OCI-LY1 (cell line): ENCODE measurements around the gene STEAP3.

Experiments
- H2AFZ ChIP-seq: fragments of 200-600 bp; sonication (generic), shearing (Covaris generic); 2 replicates; pipeline ENCODE4 v1.6.0; 2014; ENCODE audit warnings: antibody characterized with exemption, mild to moderate bottlenecking, low read length
- H3F3A ChIP-seq: fragments of 200-600 bp; sonication (generic), shearing (Covaris generic); 2 replicates; pipeline ENCODE4 v1.6.0; 2014; ENCODE audit warnings: mild to moderate bottlenecking, antibody characterized with exemption, low read length, moderate library complexity; ENCODE audit not compliant: insufficient read depth
- H3K27ac ChIP-seq: fragments of 200-600 bp; sonication (generic); 2 replicates; pipeline ENCODE4 v1.5.1; 2014; ENCODE audit warnings: low read length, mixed run types, mild to moderate bottlenecking, low read depth; ENCODE audit not compliant: poor library complexity, severe bottlenecking
- H3K27me3 ChIP-seq: fragments of 200-600 bp; sonication (generic); 2 replicates; pipeline ENCODE4 v1.6.0; 2014; ENCODE audit warnings: antibody characterized with exemption, mild to moderate bottlenecking, low read length, moderate library complexity; ENCODE audit not compliant: insufficient read depth
- H3K36me3 ChIP-seq: fragments of 200-600 bp; sonication (generic); 2 replicates; pipeline ENCODE4 v1.6.1; 2014; ENCODE audit warnings: mild to moderate bottlenecking, antibody characterized with exemption, low read length, moderate library complexity, mixed read lengths; ENCODE audit not compliant: insufficient read depth
- H3K4me1 ChIP-seq: fragments of 200-600 bp; sonication (generic); 2 replicates; pipeline ENCODE4 v1.5.1; 2014; ENCODE audit warnings: mild to moderate bottlenecking, low read length, moderate library complexity; ENCODE audit not compliant: insufficient read depth, severe bottlenecking
- H3K4me2 ChIP-seq: fragments of 200-600 bp; sonication (generic), shearing (Covaris generic); 2 replicates; pipeline ENCODE4 v1.6.1; 2014; ENCODE audit warnings: low read length
- H3K4me3 ChIP-seq: fragments of 200-600 bp; sonication (generic); 2 replicates; pipeline ENCODE4 v1.5.1; 2014; ENCODE audit warnings: low read length, low read depth, mild to moderate bottlenecking, mixed read lengths; ENCODE audit not compliant: poor library complexity, severe bottlenecking
- H3K79me2 ChIP-seq: fragments of 200-600 bp; shearing (Covaris generic); 2 replicates; pipeline ENCODE4 v1.6.1; 2016; ENCODE audit warnings: mixed run types, low read length, mixed read lengths; ENCODE audit not compliant: insufficient read depth
- H3K9ac ChIP-seq: fragments of 200-600 bp; sonication (generic), shearing (Covaris generic); 2 replicates; pipeline ENCODE4 v1.6.1; 2014; ENCODE audit warnings: mild to moderate bottlenecking, low read length, mixed read lengths
- H3K9me2 ChIP-seq: fragments of 200-600 bp; sonication (generic), shearing (Covaris generic); 2 replicates; pipeline ENCODE4 v1.6.1; 2014; ENCODE audit warnings: low read depth, mild to moderate bottlenecking, low read length, mixed read lengths
- H3K9me3 ChIP-seq: fragments of 200-600 bp; shearing (Covaris generic); 2 replicates; pipeline ENCODE4 v1.6.1; 2014; ENCODE audit warnings: low read length, mixed read lengths
- H4K20me1 ChIP-seq: fragments of 200-600 bp; sonication (generic), shearing (Covaris generic); 2 replicates; pipeline ENCODE4 v1.6.0; 2016; ENCODE audit warnings: mild to moderate bottlenecking, low read length; ENCODE audit not compliant: insufficient read depth
- CTCF ChIP-seq: fragments of 200-600 bp; sonication (generic), shearing (Covaris generic); IDR thresholded peaks from 2 replicates; pipeline ENCODE4 v1.5.1; 2017; ENCODE audit warnings: mild to moderate bottlenecking, antibody characterized with exemption, low read length, moderate library complexity, mixed read lengths
- EZH2 ChIP-seq: fragments of 200-600 bp; sonication (generic), shearing (Covaris generic); IDR thresholded peaks from 2 replicates; pipeline ENCODE4 v1.8.0; 2017; ENCODE audit warnings: borderline replicate concordance, mixed run types, mild to moderate bottlenecking, antibody characterized with exemption, low read length, moderate library complexity, mixed read lengths

The STEAP3 gene

GRCh38 chr2:119308793-119309330, 85.2 kb downstream of the STEAP3 start:
- Histone ChIP-seq H3K4me1 (peaks cover 15% of the 10 kb centered on the region), H3K9me2 (no peaks in the 10 kb centered on the region), H3K9me3 (no peaks in the 10 kb centered on the region), H3K36me3 (no peaks in the 10 kb centered on the region), H3K79me2 (no peaks in the 10 kb centered on the region), H3K4me2 (no peak overlapping the region), H2AFZ (no peak overlapping the region), H3K4me3 (no peak overlapping the region), H3K27me3 (0 out of 2 replicates have a peak, but pooled peaks cover 4% of the 10 kb centered on the region), H4K20me1 (no peaks in the 10 kb centered on the region), H3K9ac (no peak overlapping the region), H3F3A (no peaks in the 10 kb centered on the region), H3K27ac (no peak overlapping the region)
- TF ChIP-seq EZH2 (no peak), CTCF (no peak)

DNA sequence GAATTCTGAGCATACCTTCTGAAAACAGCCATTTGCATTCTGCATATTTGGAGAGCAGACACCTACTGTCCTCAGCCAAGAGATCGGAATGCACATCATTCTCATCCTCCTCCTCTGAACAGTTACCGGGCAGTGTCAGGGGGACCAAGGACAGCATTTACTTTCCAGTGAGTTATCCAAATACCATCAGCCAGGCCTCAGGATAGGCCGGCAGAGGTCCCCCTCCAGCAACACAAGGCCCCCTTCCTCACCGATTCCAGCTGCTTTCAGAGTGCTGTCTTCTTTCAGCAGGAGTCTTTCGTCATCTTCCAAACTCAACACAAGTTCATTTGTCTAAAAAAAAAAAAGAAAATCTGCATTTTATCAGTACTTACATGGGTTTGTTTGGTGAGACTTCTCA, 87.7 kb downstream of the STEAP3 start:
- no peak overlapping the region for H2AFZ ChIP-seq
- H3K79me2 ChIP-seq = no peaks in the 10 kb centered on the region
- no peak for TF ChIP-seq CTCF
- TF ChIP-seq EZH2 = no peak
- H3K9me2 ChIP-seq = no peaks in the 10 kb centered on the region
- H4K20me1 ChIP-seq = no peaks in the 10 kb centered on the region
- no peak overlapping the region for H3K4me2 ChIP-seq
- H3K9ac ChIP-seq = no peak overlapping the region
- H3K36me3 ChIP-seq = no peaks in the 10 kb centered on the region
- H3K4me1 ChIP-seq = peaks cover 15% of the 10 kb centered on the region
- H3K27me3 ChIP-seq = peaks cover 4% of the 10 kb centered on the region; the same call in 1 of the 2 replicates
- H3K9me3 ChIP-seq = no peaks in the 10 kb centered on the region
- no peak overlapping the region for H3K27ac ChIP-seq
- H3K4me3 ChIP-seq = no peak overlapping the region
- H3F3A ChIP-seq = no peaks in the 10 kb centered on the region

GRCh38 chr2:119311831-119312230, 88.2 kb downstream of the STEAP3 start:
- Histone ChIP-seq H3K27me3 (peaks cover 2% of the 10 kb centered on the region; the same call in 1 of the 2 replicates), H3K36me3 (no peaks in the 10 kb centered on the region), H4K20me1 (no peaks in the 10 kb centered on the region), H3K79me2 (no peaks in the 10 kb centered on the region), H2AFZ (no peak overlapping the region), H3K27ac (no peak overlapping the region), H3F3A (no peaks in the 10 kb centered on the region), H3K9me2 (no peaks in the 10 kb centered on the region), H3K4me3 (no peak overlapping the region), H3K9ac (no peak overlapping the region), H3K4me1 (peaks cover 15% of the 10 kb centered on the region), H3K4me2 (no peak overlapping the region), H3K9me3 (no peaks in the 10 kb centered on the region)
- TF ChIP-seq EZH2 (no peak), CTCF (no peak)
